H1 (cell line): ENCODE measurements around the gene SEPTIN5.

Source experiments
- CHD2 ChIP-seq: IDR thresholded peaks from 2 replicates; pipeline ENCODE4 v1.6.1; 2012; ENCODE audit warnings: low read length, improper control_type of control experiment
- JUN ChIP-seq: IDR thresholded peaks from 2 replicates; pipeline ENCODE4 v1.6.1; 2011; ENCODE audit warnings: low read depth, mild to moderate bottlenecking, improper control_type of control experiment, low read length
- POLR2AphosphoS5 ChIP-seq: IDR thresholded peaks from 2 replicates; pipeline ENCODE4 v1.6.1; 2011; ENCODE audit warnings: low read depth, low read length
- SIN3A ChIP-seq, 2 experiments: IDR thresholded peaks in 1 of 2; conservative IDR thresholded peaks in 1 of 2; 2 replicates each; pipeline ENCODE4 v1.6.1; 2011 to 2012; ENCODE audit warnings: low read length in 2 of 2, improper control_type of control experiment in 1 of 2, low read depth in 1 of 2, mild to moderate bottlenecking in 1 of 2
- YY1 ChIP-seq: IDR thresholded peaks from 2 replicates; pipeline ENCODE4 v1.6.1; 2011; ENCODE audit warnings: low read depth, mild to moderate bottlenecking, low read length
- TF ChIP-seq, protein P1 (sequence below), 3 experiments: IDR thresholded peaks; 1 replicate in 2 of 3; 2 replicates in 1 of 3; pipeline versions ENCODE4 v1.5.1 to v1.6.1; 2011; ENCODE audit warnings: low read length in 3 of 3, mild to moderate bottlenecking in 3 of 3, inconsistent platforms in 2 of 3, low read depth in 1 of 3, moderate library complexity in 1 of 3; ENCODE audit not compliant: insufficient read depth in 1 of 3; ENCODE audit errors: control extremely low read depth in 1 of 3
- TF ChIP-seq, protein P2 (sequence below): fragments of 300-600 bp; sonication (generic); IDR thresholded peaks from 2 replicates; pipeline ENCODE4 v1.7.1; 2012; ENCODE audit warnings: low read length, moderate library complexity, mild to moderate bottlenecking, inconsistent platforms; ENCODE audit not compliant: insufficient replicate concordance

DNA sequence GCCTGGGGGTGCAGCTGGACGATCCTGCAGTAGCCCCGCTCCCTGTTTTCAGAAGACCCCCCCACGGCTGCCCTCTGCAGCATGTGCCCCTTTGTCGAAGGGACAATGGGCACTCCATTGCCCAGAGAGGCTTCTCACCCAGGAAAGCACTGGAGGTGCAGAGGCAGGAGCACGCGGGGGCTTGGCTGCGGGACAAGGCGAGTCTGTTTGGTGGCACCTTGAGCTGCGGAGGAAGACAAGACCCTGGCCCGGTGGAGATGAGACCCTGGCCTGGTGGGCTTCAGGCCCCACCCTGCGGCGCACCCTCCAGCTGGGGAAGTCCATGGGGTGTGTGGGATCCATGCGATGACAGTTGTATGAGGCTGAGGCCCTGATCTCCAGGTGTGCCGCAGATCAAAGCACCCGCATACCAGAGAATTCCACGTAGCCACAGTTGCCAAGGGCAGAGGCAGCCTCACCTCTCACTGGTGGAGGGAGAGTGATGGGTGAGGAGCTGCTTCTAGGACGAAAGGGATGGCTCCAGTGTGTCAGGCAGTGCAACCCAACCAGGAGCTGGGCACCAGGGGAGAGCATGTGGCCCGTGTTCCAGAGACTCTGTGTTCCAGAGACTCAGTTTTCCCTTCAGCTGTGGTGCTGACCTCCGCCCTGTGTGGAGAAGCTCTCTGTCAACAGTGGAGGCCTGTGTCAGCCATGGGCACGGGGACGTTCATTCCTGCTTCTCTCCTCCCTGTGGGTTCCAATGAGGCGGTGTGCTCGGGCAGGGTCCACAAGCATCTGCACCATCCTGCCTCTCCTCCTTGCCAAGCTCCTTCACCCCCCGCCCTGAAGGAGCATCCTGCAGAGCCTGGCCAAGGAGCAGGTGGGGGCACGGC is 56.3 kb downstream of the SEPTIN5 start:
- TF ChIP-seq POLR2AphosphoS5 (no peak), JUN (no peak), YY1 (no peak), CHD2 (no peak), SIN3A (conservative IDR thresholded peaks at IDR 0.05 in 1 of 2, IDR thresholded peaks at IDR 0.05 in 1 of 2; ENCODE audit: low read depth in 1 of 2, low read length in 2 of 2) (no peak)
- TF ChIP-seq, protein P1, sequence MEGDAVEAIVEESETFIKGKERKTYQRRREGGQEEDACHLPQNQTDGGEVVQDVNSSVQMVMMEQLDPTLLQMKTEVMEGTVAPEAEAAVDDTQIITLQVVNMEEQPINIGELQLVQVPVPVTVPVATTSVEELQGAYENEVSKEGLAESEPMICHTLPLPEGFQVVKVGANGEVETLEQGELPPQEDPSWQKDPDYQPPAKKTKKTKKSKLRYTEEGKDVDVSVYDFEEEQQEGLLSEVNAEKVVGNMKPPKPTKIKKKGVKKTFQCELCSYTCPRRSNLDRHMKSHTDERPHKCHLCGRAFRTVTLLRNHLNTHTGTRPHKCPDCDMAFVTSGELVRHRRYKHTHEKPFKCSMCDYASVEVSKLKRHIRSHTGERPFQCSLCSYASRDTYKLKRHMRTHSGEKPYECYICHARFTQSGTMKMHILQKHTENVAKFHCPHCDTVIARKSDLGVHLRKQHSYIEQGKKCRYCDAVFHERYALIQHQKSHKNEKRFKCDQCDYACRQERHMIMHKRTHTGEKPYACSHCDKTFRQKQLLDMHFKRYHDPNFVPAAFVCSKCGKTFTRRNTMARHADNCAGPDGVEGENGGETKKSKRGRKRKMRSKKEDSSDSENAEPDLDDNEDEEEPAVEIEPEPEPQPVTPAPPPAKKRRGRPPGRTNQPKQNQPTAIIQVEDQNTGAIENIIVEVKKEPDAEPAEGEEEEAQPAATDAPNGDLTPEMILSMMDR (IDR thresholded peaks at IDR 0.05; ENCODE audit: control extremely low read depth in 1 of 3, insufficient read depth in 1 of 3, low read depth in 1 of 3, low read length in 3 of 3): no peak
- TF ChIP-seq, protein P2, sequence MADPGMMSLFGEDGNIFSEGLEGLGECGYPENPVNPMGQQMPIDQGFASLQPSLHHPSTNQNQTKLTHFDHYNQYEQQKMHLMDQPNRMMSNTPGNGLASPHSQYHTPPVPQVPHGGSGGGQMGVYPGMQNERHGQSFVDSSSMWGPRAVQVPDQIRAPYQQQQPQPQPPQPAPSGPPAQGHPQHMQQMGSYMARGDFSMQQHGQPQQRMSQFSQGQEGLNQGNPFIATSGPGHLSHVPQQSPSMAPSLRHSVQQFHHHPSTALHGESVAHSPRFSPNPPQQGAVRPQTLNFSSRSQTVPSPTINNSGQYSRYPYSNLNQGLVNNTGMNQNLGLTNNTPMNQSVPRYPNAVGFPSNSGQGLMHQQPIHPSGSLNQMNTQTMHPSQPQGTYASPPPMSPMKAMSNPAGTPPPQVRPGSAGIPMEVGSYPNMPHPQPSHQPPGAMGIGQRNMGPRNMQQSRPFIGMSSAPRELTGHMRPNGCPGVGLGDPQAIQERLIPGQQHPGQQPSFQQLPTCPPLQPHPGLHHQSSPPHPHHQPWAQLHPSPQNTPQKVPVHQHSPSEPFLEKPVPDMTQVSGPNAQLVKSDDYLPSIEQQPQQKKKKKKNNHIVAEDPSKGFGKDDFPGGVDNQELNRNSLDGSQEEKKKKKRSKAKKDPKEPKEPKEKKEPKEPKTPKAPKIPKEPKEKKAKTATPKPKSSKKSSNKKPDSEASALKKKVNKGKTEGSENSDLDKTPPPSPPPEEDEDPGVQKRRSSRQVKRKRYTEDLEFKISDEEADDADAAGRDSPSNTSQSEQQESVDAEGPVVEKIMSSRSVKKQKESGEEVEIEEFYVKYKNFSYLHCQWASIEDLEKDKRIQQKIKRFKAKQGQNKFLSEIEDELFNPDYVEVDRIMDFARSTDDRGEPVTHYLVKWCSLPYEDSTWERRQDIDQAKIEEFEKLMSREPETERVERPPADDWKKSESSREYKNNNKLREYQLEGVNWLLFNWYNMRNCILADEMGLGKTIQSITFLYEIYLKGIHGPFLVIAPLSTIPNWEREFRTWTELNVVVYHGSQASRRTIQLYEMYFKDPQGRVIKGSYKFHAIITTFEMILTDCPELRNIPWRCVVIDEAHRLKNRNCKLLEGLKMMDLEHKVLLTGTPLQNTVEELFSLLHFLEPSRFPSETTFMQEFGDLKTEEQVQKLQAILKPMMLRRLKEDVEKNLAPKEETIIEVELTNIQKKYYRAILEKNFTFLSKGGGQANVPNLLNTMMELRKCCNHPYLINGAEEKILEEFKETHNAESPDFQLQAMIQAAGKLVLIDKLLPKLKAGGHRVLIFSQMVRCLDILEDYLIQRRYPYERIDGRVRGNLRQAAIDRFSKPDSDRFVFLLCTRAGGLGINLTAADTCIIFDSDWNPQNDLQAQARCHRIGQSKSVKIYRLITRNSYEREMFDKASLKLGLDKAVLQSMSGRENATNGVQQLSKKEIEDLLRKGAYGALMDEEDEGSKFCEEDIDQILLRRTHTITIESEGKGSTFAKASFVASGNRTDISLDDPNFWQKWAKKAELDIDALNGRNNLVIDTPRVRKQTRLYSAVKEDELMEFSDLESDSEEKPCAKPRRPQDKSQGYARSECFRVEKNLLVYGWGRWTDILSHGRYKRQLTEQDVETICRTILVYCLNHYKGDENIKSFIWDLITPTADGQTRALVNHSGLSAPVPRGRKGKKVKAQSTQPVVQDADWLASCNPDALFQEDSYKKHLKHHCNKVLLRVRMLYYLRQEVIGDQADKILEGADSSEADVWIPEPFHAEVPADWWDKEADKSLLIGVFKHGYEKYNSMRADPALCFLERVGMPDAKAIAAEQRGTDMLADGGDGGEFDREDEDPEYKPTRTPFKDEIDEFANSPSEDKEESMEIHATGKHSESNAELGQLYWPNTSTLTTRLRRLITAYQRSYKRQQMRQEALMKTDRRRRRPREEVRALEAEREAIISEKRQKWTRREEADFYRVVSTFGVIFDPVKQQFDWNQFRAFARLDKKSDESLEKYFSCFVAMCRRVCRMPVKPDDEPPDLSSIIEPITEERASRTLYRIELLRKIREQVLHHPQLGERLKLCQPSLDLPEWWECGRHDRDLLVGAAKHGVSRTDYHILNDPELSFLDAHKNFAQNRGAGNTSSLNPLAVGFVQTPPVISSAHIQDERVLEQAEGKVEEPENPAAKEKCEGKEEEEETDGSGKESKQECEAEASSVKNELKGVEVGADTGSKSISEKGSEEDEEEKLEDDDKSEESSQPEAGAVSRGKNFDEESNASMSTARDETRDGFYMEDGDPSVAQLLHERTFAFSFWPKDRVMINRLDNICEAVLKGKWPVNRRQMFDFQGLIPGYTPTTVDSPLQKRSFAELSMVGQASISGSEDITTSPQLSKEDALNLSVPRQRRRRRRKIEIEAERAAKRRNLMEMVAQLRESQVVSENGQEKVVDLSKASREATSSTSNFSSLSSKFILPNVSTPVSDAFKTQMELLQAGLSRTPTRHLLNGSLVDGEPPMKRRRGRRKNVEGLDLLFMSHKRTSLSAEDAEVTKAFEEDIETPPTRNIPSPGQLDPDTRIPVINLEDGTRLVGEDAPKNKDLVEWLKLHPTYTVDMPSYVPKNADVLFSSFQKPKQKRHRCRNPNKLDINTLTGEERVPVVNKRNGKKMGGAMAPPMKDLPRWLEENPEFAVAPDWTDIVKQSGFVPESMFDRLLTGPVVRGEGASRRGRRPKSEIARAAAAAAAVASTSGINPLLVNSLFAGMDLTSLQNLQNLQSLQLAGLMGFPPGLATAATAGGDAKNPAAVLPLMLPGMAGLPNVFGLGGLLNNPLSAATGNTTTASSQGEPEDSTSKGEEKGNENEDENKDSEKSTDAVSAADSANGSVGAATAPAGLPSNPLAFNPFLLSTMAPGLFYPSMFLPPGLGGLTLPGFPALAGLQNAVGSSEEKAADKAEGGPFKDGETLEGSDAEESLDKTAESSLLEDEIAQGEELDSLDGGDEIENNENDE: no peak
